Mesendoderm (in vitro differentiated cells): ENCODE data around the gene CENPT.
A peak's percentile ranks its signal among the peaks of the same experiment; 100 is the strongest.

Source experiments
- DNase-seq: peaks from one replicate; pipeline ENCODE4 v3.0.0; 2013
- H2AK5ac ChIP-seq: 2 replicates; pipeline ENCODE4 v1.6.1; 2013; ENCODE audit warnings: low read length, inconsistent platforms
- H2BK120ac ChIP-seq: 2 replicates; pipeline ENCODE4 v1.6.1; 2013; ENCODE audit warnings: low read depth, mild to moderate bottlenecking, low read length, moderate library complexity, mixed read lengths
- H2BK15ac ChIP-seq: replicated peaks from 2 replicates; pipeline ENCODE4 v1.6.1; 2013; ENCODE audit warnings: low read depth, mild to moderate bottlenecking, moderate library complexity
- H2BK5ac ChIP-seq: 2 replicates; pipeline ENCODE4 v1.6.1; 2013; ENCODE audit warnings: low read length, inconsistent platforms
- H3K18ac ChIP-seq: 2 replicates; pipeline ENCODE4 v1.6.1; 2013; ENCODE audit warnings: mild to moderate bottlenecking, low read length, mixed read lengths
- H3K23ac ChIP-seq: one replicate; pipeline ENCODE4 v1.6.1; 2013; ENCODE audit warnings: low read length
- H3K27ac ChIP-seq: 2 replicates; pipeline ENCODE4 v1.5.1; 2013; ENCODE audit warnings: low read depth, mild to moderate bottlenecking, inconsistent platforms, low read length, moderate library complexity
- H3K27me3 ChIP-seq: 2 replicates; pipeline ENCODE4 v1.6.1; 2013; ENCODE audit warnings: low read length, control low read depth, mild to moderate bottlenecking, inconsistent platforms; ENCODE audit not compliant: insufficient read depth, poor library complexity
- H3K36me3 ChIP-seq: 2 replicates; pipeline ENCODE4 v1.6.1; 2013; ENCODE audit warnings: low read length, inconsistent platforms; ENCODE audit not compliant: control insufficient read depth, insufficient read depth
- H3K4ac ChIP-seq: one replicate; pipeline ENCODE4 v1.6.1; 2013; ENCODE audit warnings: low read depth, mild to moderate bottlenecking, low read length, moderate library complexity
- H3K4me1 ChIP-seq: 2 replicates; pipeline ENCODE4 v1.6.1; 2013; ENCODE audit warnings: low read depth, low read length, inconsistent platforms; ENCODE audit not compliant: control insufficient read depth
- H3K4me2 ChIP-seq: 2 replicates; pipeline ENCODE4 v1.6.1; 2013; ENCODE audit warnings: low read length
- H3K4me3 ChIP-seq: 2 replicates; pipeline ENCODE4 v1.5.1; 2013; ENCODE audit warnings: mild to moderate bottlenecking, low read length
- H3K56ac ChIP-seq: one replicate; pipeline ENCODE4 v1.6.1; 2013; ENCODE audit warnings: low read length
- H3K79me1 ChIP-seq: 2 replicates; pipeline ENCODE4 v1.6.1; 2013; ENCODE audit warnings: low read length, inconsistent platforms
- H3K79me2 ChIP-seq: 2 replicates; pipeline ENCODE4 v1.6.1; 2013; ENCODE audit warnings: mild to moderate bottlenecking, low read length; ENCODE audit not compliant: control insufficient read depth, insufficient read depth
- H3K9ac ChIP-seq: 2 replicates; pipeline ENCODE4 v1.6.1; 2013; ENCODE audit warnings: low read length, inconsistent platforms
- H4K5ac ChIP-seq: one replicate; pipeline ENCODE4 v1.6.1; 2013; ENCODE audit warnings: low read length
- H4K8ac ChIP-seq: one replicate; pipeline ENCODE4 v1.6.1; 2013; ENCODE audit warnings: low read depth, mild to moderate bottlenecking, control low read depth, low read length, moderate library complexity
- WGBS: extraction: QIAGEN DNeasy Blood & Tissue Kit; methylation state at CpG from one replicate; pipeline ENCODE4 v1.1.7; 2013; ENCODE audit warnings: low lambda C conversion rate, missing lambda C conversion rate; ENCODE audit not compliant: insufficient coverage; ENCODE audit errors: extremely low coverage; 5-methylcytosine and 5-hydroxymethylcytosine counted together

Gene CENPT

GRCh38 chr16:67804853-67805542, 42.5 kb downstream of the CENPT start:
- DNase-seq, result no peak
- H3K18ac ChIP-seq, result no peak overlapping the region
- H3K56ac ChIP-seq, result no peak overlapping the region
- H2BK120ac ChIP-seq, result no peak overlapping the region
- H3K9ac ChIP-seq, result peak overlapping the region; percentile 94
- no CpG with 5 or more reads among the region's 4 CpGs for WGBS
- peaks cover 4% of the 10 kb centered on the region for H3K36me3 ChIP-seq
- H3K27me3 ChIP-seq, result no peaks in the 10 kb centered on the region
- no peak overlapping the region for H3K23ac ChIP-seq
- no peak overlapping the region for H3K27ac ChIP-seq
- no peak overlapping the region for H3K4me3 ChIP-seq
- H4K5ac ChIP-seq, result no peak overlapping the region
- no peak overlapping the region for H3K4ac ChIP-seq
- H3K4me2 ChIP-seq, result no peak overlapping the region
- H2AK5ac ChIP-seq, result no peak overlapping the region
- no peak overlapping the region for H2BK15ac ChIP-seq
- no peak overlapping the region for H4K8ac ChIP-seq
- peaks cover 23% of the 10 kb centered on the region for H3K79me1 ChIP-seq
- H2BK5ac ChIP-seq, result no peak overlapping the region
- H3K79me2 ChIP-seq, result peaks cover 19% of the 10 kb centered on the region
- peaks cover 1% of the 10 kb centered on the region for H3K4me1 ChIP-seq

GRCh38 chr16:67803894-67804293, 43.6 kb downstream of the CENPT start:
- Histone ChIP-seq H3K4me3 (no peak overlapping the region), H3K27ac (no peak overlapping the region), H3K27me3 (no peaks in the 10 kb centered on the region), H3K9ac (no peak overlapping the region), H3K4me1 (peaks cover 1% of the 10 kb centered on the region), H3K79me2 (peaks cover 19% of the 10 kb centered on the region), H3K79me1 (peaks cover 23% of the 10 kb centered on the region), H4K8ac (no peak overlapping the region), H3K4me2 (no peak overlapping the region), H2BK5ac (no peak overlapping the region), H3K23ac (no peak overlapping the region), H3K56ac (no peak overlapping the region), H2AK5ac (no peak overlapping the region), H4K5ac (no peak overlapping the region), H3K4ac (no peak overlapping the region), H2BK15ac (no peak overlapping the region), H2BK120ac (no peak overlapping the region), H3K18ac (no peak overlapping the region), H3K36me3 (peaks cover 4% of the 10 kb centered on the region)
- no peak for DNase-seq
- no CpG with 5 or more reads among the region's 3 CpGs for WGBS

GRCh38 chr16:67801883-67802282, 45.6 kb downstream of the CENPT start:
- no peak for DNase-seq
- H3K9ac ChIP-seq, result no peak overlapping the region
- no peak overlapping the region for H3K27ac ChIP-seq

GRCh38 chr16:67801241-67801640, 46.3 kb downstream of the CENPT start:
- Histone ChIP-seq H3K4me3 (no peak overlapping the region), H3K27ac (no peak overlapping the region), H3K36me3 (peaks cover 4% of the 10 kb centered on the region), H4K8ac (no peak overlapping the region), H3K56ac (no peak overlapping the region), H3K9ac (no peak overlapping the region), H2BK15ac (no peak overlapping the region), H3K4me1 (peaks cover 1% of the 10 kb centered on the region), H3K27me3 (no peaks in the 10 kb centered on the region), H3K4ac (no peak overlapping the region), H2BK5ac (no peak overlapping the region), H3K18ac (no peak overlapping the region), H3K79me1 (peaks cover 28% of the 10 kb centered on the region), H2BK120ac (no peak overlapping the region), H3K4me2 (no peak overlapping the region), H4K5ac (no peak overlapping the region), H2AK5ac (no peak overlapping the region), H3K79me2 (peaks cover 25% of the 10 kb centered on the region), H3K23ac (no peak overlapping the region)
- whole genome bisulfite sequencing, result no CpG with 5 or more reads among the region's 1 CpG
- DNase-seq, result no peak

More at GRCh38 chr16:67801883-67802282, 45.6 kb downstream of the CENPT start:
- Histone ChIP-seq H2BK5ac (no peak overlapping the region), H3K4ac (no peak overlapping the region), H2BK15ac (no peak overlapping the region), H3K23ac (no peak overlapping the region), H3K4me2 (no peak overlapping the region), H3K18ac (no peak overlapping the region), H3K27me3 (no peaks in the 10 kb centered on the region), H3K4me3 (no peak overlapping the region), H3K4me1 (peaks cover 1% of the 10 kb centered on the region), H2AK5ac (no peak overlapping the region), H4K5ac (no peak overlapping the region), H3K36me3 (peaks cover 4% of the 10 kb centered on the region), H3K79me2 (peaks cover 24% of the 10 kb centered on the region), H3K56ac (no peak overlapping the region), H2BK120ac (no peak overlapping the region), H3K79me1 (peaks cover 26% of the 10 kb centered on the region), H4K8ac (no peak overlapping the region)
- WGBS, result no CpG with 5 or more reads among the region's 2 CpGs

GRCh38 chr16:67800338-67800926, 47.1 kb downstream of the CENPT start:
- Histone ChIP-seq H3K4me2 (no peak overlapping the region), H3K79me2 (peaks cover 19% of the 10 kb centered on the region), H2BK5ac (no peak overlapping the region), H3K4me1 (no peaks in the 10 kb centered on the region), H4K8ac (no peak overlapping the region), H3K18ac (no peak overlapping the region), H3K56ac (no peak overlapping the region), H3K27ac (no peak overlapping the region), H3K23ac (no peak overlapping the region), H3K9ac (no peak overlapping the region), H2BK15ac (no peak overlapping the region), H2BK120ac (no peak overlapping the region), H3K4ac (no peak overlapping the region), H4K5ac (no peak overlapping the region), H3K36me3 (peaks cover 4% of the 10 kb centered on the region), H3K27me3 (no peaks in the 10 kb centered on the region), H3K4me3 (no peak overlapping the region), H3K79me1 (peaks cover 22% of the 10 kb centered on the region), H2AK5ac (no peak overlapping the region)
- no CpG with 5 or more reads among the region's 7 CpGs for WGBS
- no peak for DNase-seq
